Measurements from ENCODE around the gene FZD10.

The FZD10 gene

DNA sequence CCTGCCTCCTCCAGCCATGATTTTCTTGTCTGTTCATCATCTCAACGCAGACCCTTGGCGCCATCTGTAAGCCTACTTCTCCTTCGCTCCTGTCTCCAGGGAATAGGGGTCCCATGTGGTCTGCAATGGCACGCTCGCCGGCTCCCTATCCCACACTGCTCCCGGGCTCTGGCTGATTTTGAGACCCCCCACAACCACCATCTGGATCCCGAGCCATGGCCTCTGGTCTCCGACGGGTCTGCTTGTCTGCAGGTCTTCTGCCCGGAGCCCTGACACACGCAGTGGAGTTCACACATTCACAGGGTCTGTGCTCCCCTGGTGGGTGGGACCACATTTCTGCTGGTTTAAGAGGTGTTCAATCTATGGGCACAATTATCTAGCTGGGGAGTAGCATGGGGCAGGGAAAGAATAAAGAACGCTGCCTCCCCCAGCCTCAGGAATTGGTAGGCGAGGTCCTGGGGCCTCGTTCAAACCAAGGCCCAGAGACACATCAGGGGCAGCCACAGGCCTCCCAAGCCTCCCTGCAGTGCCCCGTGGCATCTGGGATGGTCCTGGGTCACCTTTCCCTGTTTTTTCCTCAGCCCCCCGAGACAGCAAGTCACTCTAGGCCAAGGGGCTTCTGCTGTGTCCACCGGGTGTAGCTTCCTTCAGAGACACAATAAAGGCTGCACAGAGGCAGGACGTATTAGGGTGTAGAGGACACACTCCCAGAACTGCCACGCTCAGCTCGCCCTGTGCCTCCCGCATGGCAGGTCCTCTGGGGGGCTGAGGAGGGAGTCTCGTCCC is 21.5 kb downstream of the FZD10 start:
- no peak for DNase-seq

DNA sequence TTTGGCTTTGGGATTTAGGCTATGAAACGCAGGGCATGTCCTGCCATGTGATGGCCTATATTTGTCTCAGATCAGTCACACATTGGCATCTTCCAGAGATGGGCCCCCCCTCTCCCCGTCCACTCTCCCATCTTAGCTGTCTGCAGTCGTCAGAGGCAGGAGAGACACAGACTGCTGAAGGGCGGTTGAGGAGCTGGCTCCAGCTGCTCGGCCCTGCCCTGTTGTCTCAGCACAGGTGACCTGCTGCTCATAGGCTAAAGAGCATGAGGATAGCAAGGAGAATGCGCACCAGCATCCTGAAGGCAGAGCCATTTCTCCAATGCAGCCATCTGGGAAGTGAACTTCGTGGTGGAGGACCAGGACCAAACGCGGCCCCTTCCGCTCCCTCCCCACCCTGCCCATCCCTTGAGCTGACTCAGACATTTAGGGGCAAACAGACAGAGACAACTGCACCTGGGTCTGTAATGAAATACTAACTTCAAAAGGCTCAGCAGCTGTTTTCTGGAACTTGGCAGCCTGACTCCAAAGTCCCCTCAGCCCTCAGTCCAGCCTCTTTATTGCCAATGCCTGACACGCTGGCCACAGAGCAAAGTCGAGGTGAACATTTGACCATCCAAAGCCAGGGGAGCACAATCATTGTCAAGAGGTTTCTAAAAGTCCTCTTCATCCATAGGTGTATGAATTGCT is 22.3 kb downstream of the FZD10 start:
- DNase-seq, result no peak

GRCh38 chr12:130185455-130186391 is 23.5 kb downstream of the FZD10 start:
- DNase-seq, result no peak

GRCh38 chr12:130186651-130187268 is 24.5 kb downstream of the FZD10 start:
- DNase-seq, result no peak

DNA sequence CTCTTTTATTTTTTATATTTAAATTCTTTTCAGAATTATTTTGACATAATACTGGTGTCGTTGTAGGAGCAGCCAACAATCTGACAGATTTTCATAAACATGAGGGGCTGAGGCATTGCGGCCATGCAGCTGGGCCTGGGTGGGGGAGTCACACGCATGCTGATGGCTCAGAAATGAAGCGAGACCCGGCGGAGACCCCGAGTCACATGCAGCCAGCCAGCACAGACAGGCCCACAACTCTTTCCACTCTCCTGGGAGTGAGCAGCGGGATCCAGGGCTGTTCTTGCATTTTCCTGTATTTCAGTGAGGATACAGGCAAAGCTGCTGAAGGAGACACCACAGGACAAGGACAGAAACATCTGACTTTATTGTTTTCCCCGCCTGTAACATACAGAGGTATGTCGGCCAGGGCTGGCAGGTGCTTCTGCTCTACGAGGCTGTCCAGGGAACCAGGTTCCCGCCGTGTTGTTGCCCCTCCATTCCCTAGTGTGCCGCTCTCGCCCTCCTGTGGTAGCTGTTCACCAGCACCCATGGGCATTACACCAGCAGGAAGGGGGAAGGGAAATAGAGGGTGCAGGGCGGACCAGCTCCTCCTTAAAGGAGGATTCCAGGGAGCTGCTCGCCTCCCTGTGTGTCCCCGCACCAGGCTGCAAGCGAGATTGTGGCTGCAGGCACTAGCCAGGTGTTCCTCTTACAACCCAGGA is 30.5 kb downstream of the FZD10 start:
- DNase-seq, result no peak

DNA sequence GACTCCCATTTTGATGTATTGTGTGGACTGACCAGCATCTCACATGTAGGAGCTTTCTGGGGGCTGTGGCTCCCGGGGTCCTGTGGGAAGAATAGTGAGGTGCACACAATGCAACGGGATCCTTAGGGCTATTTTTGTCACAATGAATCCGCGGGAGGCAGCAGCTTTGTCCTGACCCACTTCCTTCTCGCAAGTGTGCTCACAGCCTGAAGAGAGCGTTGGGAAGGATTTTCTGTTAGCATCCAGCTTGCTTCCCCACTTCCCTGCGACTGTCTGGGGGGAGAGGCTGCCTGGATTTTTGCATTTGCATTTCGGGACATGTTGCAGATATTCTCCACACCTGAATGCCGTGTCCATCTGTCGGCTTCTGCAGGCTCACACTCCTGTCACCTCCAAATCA is 31.9 kb downstream of the FZD10 start:
- no peak for DNase-seq

GRCh38 chr12:130195369-130195768 is 33.1 kb downstream of the FZD10 start:
- no peak for DNase-seq

GRCh38 chr12:130195776-130196175 is 33.5 kb downstream of the FZD10 start:
- no peak for DNase-seq

- DNase-seq, result no peak
Observed at GRCh38 chr12:130196827-130197226, 34.6 kb downstream of the FZD10 start.

DNA sequence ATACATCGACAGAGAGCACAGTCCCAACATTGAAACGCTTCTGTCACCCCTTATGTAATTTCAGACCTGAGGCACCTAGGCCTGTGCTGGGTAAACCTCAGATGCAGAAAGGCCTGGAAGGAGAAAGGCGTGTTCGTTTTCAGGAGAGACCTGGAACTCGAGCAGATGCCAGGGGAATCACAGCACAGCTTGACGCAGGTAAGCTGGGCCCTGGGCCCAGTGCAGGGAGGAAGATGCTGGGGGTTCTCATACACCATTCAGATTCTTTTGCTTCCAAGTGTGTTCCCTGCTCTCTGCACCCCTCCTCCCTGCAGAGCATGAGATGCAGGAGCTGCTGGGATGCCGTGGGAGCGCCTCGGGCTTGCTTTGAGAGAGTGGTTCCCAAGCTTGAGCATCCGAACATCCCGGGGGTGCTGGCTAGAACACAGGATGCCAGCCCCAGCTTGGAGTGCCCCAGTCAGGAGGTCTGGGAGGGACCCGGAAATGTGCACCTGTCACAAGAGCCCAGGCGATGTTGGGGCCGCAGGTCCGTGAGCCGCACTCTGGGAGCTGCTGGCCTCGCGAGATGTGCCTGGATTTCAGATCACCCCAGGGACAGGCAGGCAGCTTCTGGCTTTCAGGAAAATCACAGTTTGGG is 35.9 kb downstream of the FZD10 start:
- no peak for DNase-seq

DNA sequence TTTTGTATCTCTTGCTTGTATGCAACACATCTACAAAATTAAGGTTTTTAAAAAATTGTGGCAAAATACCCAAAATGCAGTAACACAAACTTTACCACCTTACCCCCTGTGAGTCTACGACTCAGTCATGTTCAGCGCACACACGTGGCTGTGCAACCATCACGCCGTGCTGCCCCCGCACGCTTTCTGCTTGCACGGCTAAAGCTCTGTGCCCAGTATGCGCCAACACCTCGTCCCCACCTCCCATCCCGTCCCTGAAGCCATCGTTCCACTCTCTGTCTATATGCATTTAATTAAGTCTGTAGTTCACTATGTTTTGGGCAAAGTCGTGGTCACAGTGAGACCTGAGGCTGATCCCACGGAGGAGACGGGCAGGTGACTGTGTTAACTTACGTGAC is 36.4 kb downstream of the FZD10 start:
- no peak for DNase-seq

GRCh38 chr12:130199581-130200390 is 37.5 kb downstream of the FZD10 start:
- DNase-seq, result no peak

GRCh38 chr12:130200445-130200844 is 38.2 kb downstream of the FZD10 start:
- no peak for DNase-seq

GRCh38 chr12:130201037-130201436 is 38.8 kb downstream of the FZD10 start:
- DNase-seq, result no peak

DNA sequence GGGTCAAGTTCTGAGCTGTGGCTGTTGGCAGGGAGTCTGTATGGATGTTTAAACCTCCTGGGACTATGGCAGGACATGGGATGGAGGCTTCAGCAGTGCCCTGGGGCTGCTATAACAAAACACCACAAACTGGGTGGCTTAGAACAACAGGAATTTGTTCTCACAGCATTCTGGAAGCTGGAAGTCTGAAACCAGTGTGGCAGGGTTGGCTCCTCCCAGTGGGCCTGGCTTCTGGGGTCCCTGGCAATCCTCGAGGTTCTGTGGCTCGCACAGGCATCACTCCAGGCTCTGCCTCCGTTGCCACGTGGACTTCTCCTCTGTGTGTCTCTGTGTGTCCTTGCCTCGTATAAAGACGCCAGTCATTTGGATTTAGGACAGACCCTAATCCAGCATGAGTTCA is 39.9 kb downstream of the FZD10 start:
- DNase-seq, result no peak

GRCh38 chr12:130203151-130203550 is 40.9 kb downstream of the FZD10 start:
- DNase-seq, result no peak

DNA sequence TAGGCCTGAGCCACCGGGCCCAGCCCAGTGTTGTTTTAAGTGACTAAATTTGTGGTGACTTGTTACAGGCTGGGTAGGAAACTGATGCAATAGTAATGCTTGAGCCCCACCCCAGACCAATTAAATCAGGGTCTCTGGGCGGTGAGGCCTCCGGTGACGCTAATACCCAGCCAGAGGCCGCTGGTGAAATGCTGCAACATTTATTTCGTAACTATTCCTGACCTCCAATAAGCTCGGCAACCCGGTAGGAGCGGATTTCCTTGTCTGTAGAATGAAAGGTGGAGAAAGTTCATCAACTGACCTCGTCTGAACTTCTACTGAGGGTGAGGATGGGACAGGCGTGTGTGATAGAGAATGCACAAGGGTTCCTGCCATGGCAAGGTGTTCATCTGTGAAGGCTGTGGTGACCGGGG is 42.3 kb downstream of the FZD10 start:
- no peak for DNase-seq

GRCh38 chr12:130205495-130205894 is 43.2 kb downstream of the FZD10 start:
- no peak for DNase-seq

GRCh38 chr12:130212384-130212989 is 50.2 kb downstream of the FZD10 start:
- DNase-seq, result no peak

GRCh38 chr12:130213249-130213648 is 51.0 kb downstream of the FZD10 start:
- DNase-seq, result no peak

Measured in T-helper 2 cell (primary cell).